NB4 (cell line): ENCODE measurements around the gene GSTA3.

Source experiments
- MAX ChIP-seq: IDR thresholded peaks from 2 replicates; pipeline ENCODE4 v1.6.1; 2011; ENCODE audit warnings: low read depth, low read length
- MYC ChIP-seq: IDR thresholded peaks from 2 replicates; pipeline ENCODE4 v1.6.1; 2011; ENCODE audit warnings: low read depth, low read length
- POLR2A ChIP-seq: IDR thresholded peaks from 2 replicates; pipeline ENCODE4 v1.6.1; 2011; ENCODE audit warnings: mild to moderate bottlenecking; ENCODE audit not compliant: insufficient read length; ENCODE audit errors: extremely low read depth
- TF ChIP-seq, protein P1 (sequence below): IDR thresholded peaks from one replicate; pipeline ENCODE4 v1.5.1; 2012; ENCODE audit warnings: low read depth, low read length

DNA sequence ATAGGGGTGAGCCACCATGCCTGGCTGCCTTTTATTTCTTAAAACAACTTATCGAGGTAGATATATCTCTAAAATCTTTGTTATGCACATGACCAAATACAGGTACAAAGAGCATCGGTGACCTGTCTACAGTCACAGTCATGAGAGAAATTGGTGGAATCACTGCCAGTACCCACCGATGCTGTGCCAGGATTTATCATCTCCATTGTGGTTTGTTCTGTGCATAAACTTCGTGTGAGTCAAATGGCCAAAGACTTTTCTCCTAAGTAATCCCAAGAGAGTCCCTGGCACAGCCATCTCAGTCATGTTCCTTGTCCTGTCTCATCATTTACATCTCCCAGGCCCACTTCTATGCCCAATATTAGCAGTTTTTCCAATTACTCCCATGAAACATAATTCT lies 9.0 kb downstream of the GSTA3 start:
- TF ChIP-seq POLR2A (no peak), MAX (no peak), MYC (no peak)
- TF ChIP-seq, protein P1, sequence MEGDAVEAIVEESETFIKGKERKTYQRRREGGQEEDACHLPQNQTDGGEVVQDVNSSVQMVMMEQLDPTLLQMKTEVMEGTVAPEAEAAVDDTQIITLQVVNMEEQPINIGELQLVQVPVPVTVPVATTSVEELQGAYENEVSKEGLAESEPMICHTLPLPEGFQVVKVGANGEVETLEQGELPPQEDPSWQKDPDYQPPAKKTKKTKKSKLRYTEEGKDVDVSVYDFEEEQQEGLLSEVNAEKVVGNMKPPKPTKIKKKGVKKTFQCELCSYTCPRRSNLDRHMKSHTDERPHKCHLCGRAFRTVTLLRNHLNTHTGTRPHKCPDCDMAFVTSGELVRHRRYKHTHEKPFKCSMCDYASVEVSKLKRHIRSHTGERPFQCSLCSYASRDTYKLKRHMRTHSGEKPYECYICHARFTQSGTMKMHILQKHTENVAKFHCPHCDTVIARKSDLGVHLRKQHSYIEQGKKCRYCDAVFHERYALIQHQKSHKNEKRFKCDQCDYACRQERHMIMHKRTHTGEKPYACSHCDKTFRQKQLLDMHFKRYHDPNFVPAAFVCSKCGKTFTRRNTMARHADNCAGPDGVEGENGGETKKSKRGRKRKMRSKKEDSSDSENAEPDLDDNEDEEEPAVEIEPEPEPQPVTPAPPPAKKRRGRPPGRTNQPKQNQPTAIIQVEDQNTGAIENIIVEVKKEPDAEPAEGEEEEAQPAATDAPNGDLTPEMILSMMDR: no peak
